Measurements from ENCODE around the gene DMAC1. TPM values are rescaled to one million over a fixed set of nuclear protein-coding genes. Genes with fewer than 3 reads are reported as not detected.

The DMAC1 gene
- total RNA-seq, 1 donor from 2014 or later, result 15.8 TPM

- no peak for DNase-seq (ENCODE audit: low spot score)
- H3K4me1 Mint-ChIP-seq, result no peaks in the 10 kb centered on the region
- Histone ChIP-seq H2AFZ (replicated peaks) (no peak overlapping the region), H3K27me3 (no peaks in the 10 kb centered on the region), H4K20me1 (ENCODE audit: low read depth) (no peaks in the 10 kb centered on the region), H3K4me3 (no peak overlapping the region), H3K36me3 (no peaks in the 10 kb centered on the region), H3K9me3 (ENCODE audit: low read depth) (no peaks in the 10 kb centered on the region), H3K4me1 (no peaks in the 10 kb centered on the region), H3K27ac (no peak overlapping the region), H3K9ac (no peak overlapping the region), H3K4me2 (no peak overlapping the region), H3K79me2 (ENCODE audit: low read depth) (no peaks in the 10 kb centered on the region), H3F3A (ENCODE audit: low read depth) (no peaks in the 10 kb centered on the region)
- H3K27me3 Mint-ChIP-seq (ENCODE audit: insufficient read depth, low read depth), result peaks cover 3% of the 10 kb centered on the region
- TF ChIP-seq EZH2 (IDR thresholded peaks at IDR 0.05), result no peak
- TF ChIP-seq EZH2phosphoT487 (IDR thresholded peaks at IDR 0.05), result no peak
- TF ChIP-seq CTCF (IDR thresholded peaks at IDR 0.05), result no peak
- H3K36me3 Mint-ChIP-seq, result no peaks in the 10 kb centered on the region
- peaks cover 2% of the 10 kb centered on the region for H3K9me3 Mint-ChIP-seq
- H3K4me3 Mint-ChIP-seq, result no peak overlapping the region
- H3K27ac Mint-ChIP-seq, result no peak overlapping the region
These were observed 39.6 kb downstream of the DMAC1 start for GRCh38 chr9:7760014-7760415.

- Mint-ChIP-seq H3K27ac (no peak overlapping the region), H3K4me1 (peaks cover 4% of the 10 kb centered on the region), H3K4me3 (no peak overlapping the region), H3K9me3 (no peaks in the 10 kb centered on the region), H3K36me3 (no peaks in the 10 kb centered on the region), H3K27me3 (ENCODE audit: insufficient read depth, low read depth) (peaks cover 5% of the 10 kb centered on the region)
- Histone ChIP-seq H3K4me2 (no peak overlapping the region), H3K9ac (no peak overlapping the region), H2AFZ (replicated peaks) (no peak overlapping the region), H3K4me1 (no peaks in the 10 kb centered on the region), H3K9me3 (ENCODE audit: low read depth) (no peaks in the 10 kb centered on the region), H3K36me3 (no peaks in the 10 kb centered on the region), H3F3A (ENCODE audit: low read depth) (no peaks in the 10 kb centered on the region), H3K27ac (no peak overlapping the region), H3K79me2 (ENCODE audit: low read depth) (no peaks in the 10 kb centered on the region), H4K20me1 (ENCODE audit: low read depth) (no peaks in the 10 kb centered on the region), H3K27me3 (no peaks in the 10 kb centered on the region), H3K4me3 (no peak overlapping the region)
- DNase-seq (ENCODE audit: low spot score), result no peak
- TF ChIP-seq CTCF (IDR thresholded peaks at IDR 0.05), result no peak
- no peak for TF ChIP-seq EZH2 (IDR thresholded peaks at IDR 0.05)
- TF ChIP-seq EZH2phosphoT487 (IDR thresholded peaks at IDR 0.05), result no peak
These were observed 43.5 kb downstream of the DMAC1 start for GRCh38 chr9:7756088-7756487.

GRCh38 chr9:7752481-7752880, 47.1 kb downstream of the DMAC1 start:
- Histone ChIP-seq H3K4me1 (no peaks in the 10 kb centered on the region), H3K4me3 (no peak overlapping the region), H3K27me3 (no peaks in the 10 kb centered on the region), H3F3A (ENCODE audit: low read depth) (no peaks in the 10 kb centered on the region), H3K36me3 (no peaks in the 10 kb centered on the region), H3K9me3 (ENCODE audit: low read depth) (no peaks in the 10 kb centered on the region), H4K20me1 (ENCODE audit: low read depth) (no peaks in the 10 kb centered on the region), H3K4me2 (no peak overlapping the region), H3K79me2 (ENCODE audit: low read depth) (no peaks in the 10 kb centered on the region), H2AFZ (replicated peaks) (no peak overlapping the region), H3K27ac (no peak overlapping the region), H3K9ac (no peak overlapping the region)
- TF ChIP-seq EZH2phosphoT487 (IDR thresholded peaks at IDR 0.05) (no peak), EZH2 (IDR thresholded peaks at IDR 0.05) (no peak), CTCF (IDR thresholded peaks at IDR 0.05) (no peak)
- peaks cover 2% of the 10 kb centered on the region for H3K9me3 Mint-ChIP-seq
- no peak overlapping the region for H3K4me3 Mint-ChIP-seq
- H3K36me3 Mint-ChIP-seq, result no peaks in the 10 kb centered on the region
- H3K27me3 Mint-ChIP-seq (ENCODE audit: insufficient read depth, low read depth), result peaks cover 5% of the 10 kb centered on the region
- H3K27ac Mint-ChIP-seq, result no peak overlapping the region
- peaks cover 4% of the 10 kb centered on the region for H3K4me1 Mint-ChIP-seq
- DNase-seq (ENCODE audit: low spot score), result no peak
